GM12892 (cell line): ENCODE measurements around the gene ETNK1.

Experiments
- POLR2A ChIP-seq: IDR thresholded peaks from 2 replicates; pipeline ENCODE4 v1.6.1; 2011; ENCODE audit warnings: low read depth, low read length, control low read depth
- POLR2AphosphoS5 ChIP-seq: IDR thresholded peaks from 2 replicates; pipeline ENCODE4 v1.6.1; 2011; ENCODE audit warnings: low read depth, low read length, control low read depth
- TAF1 ChIP-seq: IDR thresholded peaks from 2 replicates; pipeline ENCODE4 v1.6.1; 2011; ENCODE audit warnings: low read depth, mild to moderate bottlenecking, control low read depth, low read length, borderline replicate concordance

GRCh38 chr12:22672951-22673350 lies 48.0 kb downstream of the ETNK1 start:
- no peak for TF ChIP-seq POLR2AphosphoS5
- TF ChIP-seq TAF1 = no peak
- no peak for TF ChIP-seq POLR2A
